ENCODE data around the gene KCTD7.

- TF ChIP-seq TCF7 (CRISPR knock-in tag; IDR thresholded peaks at IDR 0.05; ENCODE audit: low read depth) (no peak), PRDM15 (CRISPR knock-in tag; IDR thresholded peaks at IDR 0.05) (no peak), CTCF (IDR thresholded peaks at IDR 0.05) (no peak), ZBTB43 (CRISPR knock-in tag; IDR thresholded peaks at IDR 0.05) (no peak)
Observed at GRCh38 chr7:66669088-66669487, 40.4 kb downstream of the KCTD7 start.
